ENCODE results near the gene CDIPT.

The CDIPT gene

DNA sequence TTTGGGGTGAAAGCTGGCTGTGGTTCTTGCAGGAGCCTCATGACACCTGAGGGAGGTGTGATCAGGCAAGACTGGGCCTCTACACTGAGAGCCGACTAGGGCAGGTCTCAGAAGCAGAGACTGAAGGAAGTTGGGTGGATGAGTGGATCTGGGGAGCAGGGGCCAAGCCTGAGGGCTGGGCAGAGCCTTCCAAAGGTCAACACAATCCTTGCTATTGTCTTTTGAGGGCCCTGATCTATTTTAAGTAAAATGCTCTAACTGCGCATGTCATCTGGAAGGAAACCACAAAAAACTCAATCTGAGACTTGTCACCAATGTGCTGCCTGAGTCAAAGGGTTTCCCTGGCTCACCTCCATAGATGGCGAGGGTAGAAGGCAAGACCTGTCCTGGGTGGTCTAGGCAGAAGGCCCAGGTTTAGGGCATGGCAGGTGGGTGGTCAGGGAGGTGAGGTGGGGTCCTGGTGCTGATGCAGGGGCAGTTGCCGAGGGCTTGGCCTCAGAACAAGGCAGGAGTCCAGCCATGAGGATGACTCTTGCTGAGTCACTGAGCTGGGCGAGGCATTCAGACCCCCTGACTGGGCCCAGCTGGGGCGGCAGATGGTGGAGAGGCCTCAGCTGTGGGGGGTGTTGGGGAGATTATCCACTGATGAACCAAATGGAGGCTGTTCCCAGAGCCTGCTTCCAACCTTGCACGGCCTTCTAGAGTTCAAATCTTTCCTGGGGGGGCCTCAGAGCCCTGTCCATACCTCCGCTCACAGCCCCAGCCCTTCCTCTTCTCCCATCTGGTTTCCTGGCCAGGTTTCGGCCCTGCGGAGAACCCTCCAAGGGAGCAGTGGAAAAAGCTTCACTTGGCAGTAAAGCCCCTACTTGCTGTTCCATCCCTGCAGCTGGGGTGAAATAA lies 37.6 kb downstream of the CDIPT start:
- no peak for DNase-seq (ENCODE audit: low read depth)

GRCh38 chr16:29824589-29825144 lies 38.4 kb downstream of the CDIPT start:
- no peak for DNase-seq (ENCODE audit: low read depth)

- DNase-seq (ENCODE audit: low read depth): no peak
Measured at GRCh38 chr16:29821643-29822115, 41.3 kb downstream of the CDIPT start.

DNA sequence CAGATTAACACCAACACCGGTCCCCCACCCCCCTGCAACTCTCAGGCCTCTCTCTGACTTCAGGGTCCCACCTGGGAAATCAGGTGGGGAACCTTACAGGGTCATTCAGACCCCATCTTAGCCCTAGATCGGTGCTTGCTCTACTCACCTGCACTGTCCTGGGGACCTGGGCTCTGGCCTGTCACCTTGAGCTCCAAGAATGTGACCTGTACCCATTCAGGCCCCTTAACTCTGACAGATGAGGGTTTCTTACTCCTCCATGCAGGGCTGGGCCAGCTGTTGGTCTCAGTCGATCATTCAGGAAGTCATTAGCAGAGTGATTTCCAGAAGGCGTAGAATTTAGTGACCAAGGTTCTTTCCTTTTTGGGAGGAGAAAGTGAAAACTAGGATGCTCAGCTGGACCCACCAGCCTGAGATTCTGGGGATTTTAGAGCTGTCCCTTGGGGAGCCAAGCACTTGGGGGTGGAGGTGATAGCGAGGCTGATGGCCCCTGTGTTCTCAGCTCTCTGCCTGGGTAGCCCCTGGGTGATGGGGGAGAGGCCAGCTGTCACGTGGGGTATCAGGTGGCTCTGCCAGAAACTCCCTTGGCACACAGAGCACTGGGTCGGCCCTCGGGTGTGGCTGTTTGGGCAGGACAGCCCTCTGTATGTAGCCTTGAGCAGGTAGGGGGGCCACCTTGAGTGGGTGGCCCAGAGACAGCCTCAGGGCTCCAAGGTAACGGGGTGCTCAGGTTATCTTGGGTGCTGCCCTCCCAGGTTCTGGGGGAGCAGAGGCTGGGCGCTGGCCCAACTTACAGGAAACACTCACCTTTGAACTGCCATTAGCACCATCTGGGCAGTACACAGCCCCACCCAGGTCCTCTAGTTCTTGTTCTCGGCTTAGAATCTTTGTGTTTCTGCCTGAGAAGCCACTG lies 42.0 kb downstream of the CDIPT start:
- no peak for DNase-seq (ENCODE audit: low read depth)

DNA sequence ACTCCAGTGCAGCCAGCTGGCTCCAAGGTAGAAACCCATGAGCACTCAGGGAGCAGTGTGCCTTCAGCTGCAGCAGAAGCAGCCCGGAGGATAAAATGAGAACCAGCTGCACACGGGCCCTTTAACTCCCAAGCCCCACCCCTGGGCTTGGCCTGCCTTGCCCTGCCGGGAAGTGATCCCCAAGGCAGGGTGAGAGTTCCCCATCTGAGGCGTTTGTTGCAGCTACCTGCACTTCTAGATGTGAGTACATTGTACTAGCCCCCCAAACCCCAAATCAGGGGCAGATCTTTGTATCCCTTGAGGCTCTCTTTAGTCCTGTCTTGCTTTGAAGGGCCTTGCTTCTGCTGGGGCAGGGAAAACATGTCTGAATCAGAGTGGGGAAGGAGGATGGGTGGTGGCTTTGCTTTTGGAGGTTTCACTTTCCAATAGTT lies 42.7 kb downstream of the CDIPT start, which contains the start of gene MVP:
Gene MVP (plus strand): TSS at position 192 of the 431 bp plus-strand sequence. CDS start 10,088 bp downstream, outside the sequence.
- DNase-seq (ENCODE audit: low read depth): no peak

DNA sequence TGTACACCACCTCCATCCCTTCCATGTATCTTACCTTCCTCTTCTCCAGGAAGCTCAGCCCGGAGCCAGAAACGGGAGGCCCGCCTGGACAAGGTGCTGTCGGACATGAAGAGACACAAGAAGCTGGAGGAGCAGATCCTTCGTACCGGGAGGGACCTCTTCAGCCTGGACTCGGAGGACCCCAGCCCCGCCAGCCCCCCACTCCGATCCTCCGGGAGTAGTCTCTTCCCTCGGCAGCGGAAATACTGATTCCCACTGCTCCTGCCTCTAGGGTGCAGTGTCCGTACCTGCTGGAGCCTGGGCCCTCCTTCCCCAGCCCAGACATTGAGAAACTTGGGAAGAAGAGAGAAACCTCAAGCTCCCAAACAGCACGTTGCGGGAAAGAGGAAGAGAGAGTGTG lies 43.5 kb downstream of the CDIPT start:
- DNase-seq (ENCODE audit: low read depth): no peak

DNA sequence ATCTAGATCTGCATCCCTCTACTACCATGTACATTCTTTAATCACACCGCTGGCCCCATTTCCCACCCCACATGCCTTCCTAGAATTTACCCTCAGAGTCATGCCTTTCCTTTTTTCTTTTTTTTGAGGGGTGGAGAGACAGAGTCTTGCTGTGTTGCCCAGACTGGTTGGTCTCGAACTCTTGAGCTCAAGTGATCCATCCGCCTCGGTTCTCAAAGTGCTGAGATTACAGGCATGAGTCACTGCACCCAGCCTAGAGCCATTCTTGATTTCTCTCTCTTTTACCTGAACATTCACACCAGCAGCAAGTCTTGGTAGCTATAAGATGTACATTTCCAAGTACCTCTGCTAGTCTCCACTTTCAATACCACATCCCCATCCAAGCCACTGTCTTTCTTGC lies 44.9 kb downstream of the CDIPT start:
- no peak for DNase-seq (ENCODE audit: low read depth)

DNA sequence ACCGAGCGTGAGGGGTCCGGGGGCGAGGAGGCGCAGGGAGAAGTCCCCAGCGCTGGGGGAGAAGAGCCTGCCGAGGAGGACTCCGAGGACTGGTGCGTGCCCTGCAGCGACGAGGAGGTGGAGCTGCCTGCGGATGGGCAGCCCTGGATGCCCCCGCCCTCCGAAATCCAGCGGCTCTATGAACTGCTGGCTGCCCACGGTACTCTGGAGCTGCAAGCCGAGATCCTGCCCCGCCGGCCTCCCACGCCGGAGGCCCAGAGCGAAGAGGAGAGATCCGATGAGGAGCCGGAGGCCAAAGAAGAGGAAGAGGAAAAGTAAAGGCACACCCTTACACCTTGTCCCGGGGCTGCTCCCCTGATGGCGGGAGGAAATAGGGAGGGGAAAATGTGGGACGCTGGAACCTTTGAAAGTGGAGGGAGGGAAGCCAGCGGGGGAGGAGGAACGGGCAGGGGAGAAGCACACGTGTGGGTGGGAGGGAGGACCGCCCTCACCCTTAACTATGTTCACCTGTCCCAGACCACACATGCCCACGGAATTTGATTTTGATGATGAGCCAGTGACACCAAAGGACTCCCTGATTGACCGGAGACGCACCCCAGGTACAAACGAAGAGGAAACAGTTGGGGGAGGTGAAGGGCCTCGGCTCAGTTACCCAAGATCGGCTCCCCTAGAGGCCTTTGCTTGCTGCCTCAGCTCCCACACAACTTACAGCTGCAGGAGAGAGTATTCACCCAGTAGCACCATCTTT lies 46.2 kb downstream of the CDIPT start:
- no peak for DNase-seq (ENCODE audit: low read depth)

DNA sequence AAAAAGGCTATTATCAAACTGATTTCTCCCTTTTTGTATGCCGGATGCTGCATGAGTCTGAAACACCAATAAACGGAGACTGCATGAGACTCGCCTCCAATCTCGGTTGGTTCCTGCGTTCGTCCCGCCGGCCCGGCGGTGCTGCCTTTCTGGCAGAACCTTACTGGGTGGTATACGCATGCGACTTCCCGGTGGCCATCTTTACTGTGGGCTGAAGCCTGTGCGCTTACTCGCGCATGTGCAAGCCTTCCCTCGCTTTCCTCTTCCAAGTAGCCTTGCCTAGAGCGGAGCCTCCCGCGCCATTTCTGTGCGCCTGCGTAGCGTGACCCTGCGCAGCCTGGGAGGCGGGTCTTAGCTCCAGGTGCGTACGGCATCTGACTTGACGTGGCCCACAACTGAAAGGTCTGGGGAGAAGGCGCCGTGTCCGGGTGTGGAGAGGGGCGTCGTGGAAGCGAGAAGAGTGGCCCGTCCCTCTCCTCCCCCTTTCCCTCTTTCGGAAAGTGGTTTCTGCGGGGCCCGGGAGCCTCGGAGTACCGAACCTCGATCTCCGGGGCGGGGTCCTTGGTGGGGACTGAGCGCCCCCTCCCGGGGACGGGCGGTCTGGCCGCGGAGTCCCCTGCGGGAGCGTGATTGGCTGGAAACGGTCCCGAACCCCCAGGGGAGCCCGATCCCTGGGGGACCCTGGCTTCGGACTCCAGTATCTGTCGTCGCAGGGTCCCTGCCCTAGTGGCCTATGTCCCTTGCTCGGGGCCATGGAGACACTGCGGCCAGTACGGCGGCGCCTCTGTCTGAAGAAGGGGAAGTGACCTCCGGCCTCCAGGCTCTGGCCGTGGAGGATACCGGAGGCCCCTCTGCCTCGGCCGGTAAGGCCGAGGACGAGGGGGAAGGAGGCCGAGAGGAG lies 47.0 kb downstream of the CDIPT start, which contains the start of gene PAGR1:
Gene PAGR1 (plus strand): TSS at position 360 of the 901 bp plus-strand sequence. CDS start 374 bp downstream, at position 734.
- peak; percentile 97 for DNase-seq (ENCODE audit: low read depth)

- no peak for DNase-seq (ENCODE audit: low read depth)
Measured at GRCh38 chr16:29815032-29815721, 47.8 kb downstream of the CDIPT start.

GRCh38 chr16:29814592-29814991 lies 48.4 kb downstream of the CDIPT start:
- DNase-seq (ENCODE audit: low read depth): no peak

DNA sequence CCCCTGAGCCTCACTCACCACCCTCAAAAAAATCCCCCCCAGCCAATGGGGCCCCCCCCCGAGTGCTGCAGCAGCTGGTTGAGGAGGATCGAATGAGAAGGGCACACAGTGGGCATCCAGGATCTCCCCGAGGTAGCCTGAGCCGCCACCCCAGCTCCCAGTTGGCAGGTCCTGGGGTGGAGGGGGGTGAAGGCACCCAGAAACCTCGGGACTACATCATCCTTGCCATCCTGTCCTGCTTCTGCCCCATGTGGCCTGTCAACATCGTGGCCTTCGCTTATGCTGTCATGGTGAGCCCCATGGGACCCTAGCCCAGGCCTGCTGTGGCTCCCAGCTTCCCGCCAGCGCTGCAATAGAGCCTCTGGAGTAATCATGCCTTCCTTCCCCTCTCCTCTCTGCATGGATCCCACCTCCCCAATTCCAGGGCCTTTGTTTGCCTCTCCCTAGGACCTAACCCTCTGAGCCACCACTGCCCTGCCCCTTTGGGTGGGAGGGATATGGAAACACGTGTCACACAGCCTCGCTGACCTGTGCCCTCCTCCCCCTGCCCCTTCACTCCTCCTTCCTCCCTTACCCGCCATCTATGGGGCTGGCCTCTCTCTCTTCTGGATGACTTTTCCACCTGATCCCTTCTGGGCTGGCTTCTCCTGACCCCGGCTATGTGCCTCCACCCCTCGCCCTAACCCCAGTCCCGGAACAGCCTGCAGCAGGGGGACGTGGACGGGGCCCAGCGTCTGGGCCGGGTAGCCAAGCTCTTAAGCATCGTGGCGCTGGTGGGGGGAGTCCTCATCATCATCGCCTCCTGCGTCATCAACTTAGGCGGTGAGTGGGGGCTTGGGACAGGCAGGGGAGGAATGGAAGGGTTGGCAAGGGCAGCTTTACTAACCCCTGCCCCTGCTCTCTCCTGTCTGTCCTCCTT lies 49.1 kb downstream of the CDIPT start:
- DNase-seq (ENCODE audit: low read depth): no peak

DNA sequence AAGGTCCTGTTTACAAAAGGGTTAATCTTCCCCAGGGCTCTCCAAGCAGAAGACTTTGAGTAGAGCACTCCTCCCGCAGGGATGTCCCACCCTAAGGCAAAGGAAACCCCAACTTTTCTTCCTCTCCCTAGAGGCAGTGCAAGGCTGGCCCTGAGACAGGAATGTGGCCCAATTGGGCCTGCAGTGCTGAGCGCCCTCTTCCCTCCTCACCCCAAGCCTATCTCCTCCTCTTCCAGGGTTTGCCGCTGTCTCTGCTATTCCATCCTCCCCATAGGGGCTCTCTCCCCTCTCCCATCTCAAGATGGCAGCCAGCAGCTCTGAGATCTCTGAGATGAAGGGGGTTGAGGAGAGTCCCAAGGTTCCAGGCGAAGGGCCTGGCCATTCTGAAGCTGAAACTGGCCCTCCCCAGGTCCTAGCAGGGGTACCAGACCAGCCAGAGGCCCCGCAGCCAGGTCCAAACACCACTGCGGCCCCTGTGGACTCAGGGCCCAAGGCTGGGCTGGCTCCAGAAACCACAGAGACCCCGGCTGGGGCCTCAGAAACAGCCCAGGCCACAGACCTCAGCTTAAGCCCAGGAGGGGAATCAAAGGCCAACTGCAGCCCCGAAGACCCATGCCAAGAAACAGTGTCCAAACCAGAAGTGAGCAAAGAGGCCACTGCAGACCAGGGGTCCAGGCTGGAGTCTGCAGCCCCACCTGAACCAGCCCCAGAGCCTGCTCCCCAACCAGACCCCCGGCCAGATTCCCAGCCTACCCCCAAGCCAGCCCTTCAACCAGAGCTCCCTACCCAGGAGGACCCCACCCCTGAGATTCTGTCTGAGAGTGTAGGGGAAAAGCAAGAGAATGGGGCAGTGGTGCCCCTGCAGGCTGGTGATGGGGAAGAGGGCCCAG lies 50.0 kb downstream of the CDIPT start:
- no peak for DNase-seq (ENCODE audit: low read depth)

- DNase-seq (ENCODE audit: low read depth): no peak
Measured at GRCh38 chr16:29811896-29812665, 50.9 kb downstream of the CDIPT start, which contains the start of gene PRRT2. PRRT2 (plus strand) TSS chr16:29812193; CDS start chr16:29813055, 862 bp downstream.

DNA sequence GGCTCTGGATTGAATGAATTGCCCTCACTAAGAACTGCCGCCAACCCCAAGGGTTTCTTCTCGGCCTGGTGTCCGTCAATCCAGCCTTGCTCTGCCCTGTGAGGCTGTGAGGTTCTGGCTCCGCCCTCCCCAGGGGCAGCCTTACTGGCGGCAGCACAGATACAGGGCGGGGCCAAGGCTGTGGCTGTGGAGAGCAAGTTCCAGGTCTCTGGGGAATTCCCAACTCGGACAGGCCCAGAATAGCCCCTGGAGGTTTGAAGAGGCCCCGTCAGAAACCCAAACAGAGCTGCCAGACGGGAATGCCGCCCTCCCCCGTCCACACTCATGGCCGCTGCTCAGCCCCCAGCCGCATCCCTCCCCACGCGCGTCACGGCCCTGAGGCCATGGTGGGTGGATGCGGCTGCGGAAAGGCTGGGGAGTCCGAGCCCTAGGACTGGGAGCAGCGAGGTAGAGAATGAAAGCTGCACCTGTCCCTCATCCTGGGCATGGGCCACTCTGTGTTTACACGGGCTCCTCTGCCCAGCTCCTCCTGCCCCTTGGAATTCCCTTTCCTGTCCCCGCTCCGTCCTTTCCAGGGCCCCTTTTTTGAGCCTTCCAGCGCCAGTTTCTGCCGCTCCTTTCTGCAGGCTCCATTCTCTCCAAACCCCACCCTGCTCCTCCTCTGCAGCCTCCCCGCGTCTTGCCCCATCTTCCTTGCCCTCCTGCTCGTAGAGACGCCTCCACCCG lies 51.7 kb downstream of the CDIPT start:
- peak; percentile 62 for DNase-seq (ENCODE audit: low read depth)

- no peak for DNase-seq (ENCODE audit: low read depth)
Measured at GRCh38 chr16:29810699-29811169, 52.3 kb downstream of the CDIPT start.
